GM23248 (cell line): ENCODE results near the gene TNXB. TPM values are rescaled to one million over a fixed set of nuclear protein-coding genes. Genes with fewer than 3 reads are reported as not detected.
"Not testable (repeated sequence)": the region's sequence is repeated elsewhere in the genome, so short reads cannot be mapped to it uniquely, and the experiment has no call there.

Experiments used
- DNase-seq: peaks from one replicate; pipeline ENCODE4 v3.0.0-alpha.2; 2015
- H2AFZ ChIP-seq: fragments of 200-600 bp; sonication (generic); 2 replicates; pipeline ENCODE4 v1.6.1; 2016; ENCODE audit warnings: antibody characterized with exemption
- H3F3A ChIP-seq: fragments of 200-600 bp; sonication (generic); 2 replicates; pipeline ENCODE4 v1.6.1; 2016; ENCODE audit warnings: mild to moderate bottlenecking, antibody characterized with exemption, mixed run types; ENCODE audit not compliant: insufficient read depth
- H3K27ac ChIP-seq: fragments of 200-600 bp; sonication (generic); 2 replicates; pipeline ENCODE4 v1.5.1; 2016; ENCODE audit warnings: mild to moderate bottlenecking
- H3K27me3 ChIP-seq: fragments of 200-600 bp; sonication (generic); replicated peaks from 2 replicates; pipeline ENCODE4 v1.6.1; 2016; ENCODE audit warnings: mild to moderate bottlenecking; ENCODE audit not compliant: insufficient read depth
- H3K36me3 ChIP-seq: fragments of 200-600 bp; sonication (generic); 2 replicates; pipeline ENCODE4 v1.6.1; 2016; ENCODE audit warnings: low read depth, mild to moderate bottlenecking
- H3K4me1 ChIP-seq: fragments of 200-600 bp; sonication (generic); 2 replicates; pipeline ENCODE4 v1.6.1; 2016; ENCODE audit warnings: mild to moderate bottlenecking; ENCODE audit not compliant: insufficient read depth
- H3K4me2 ChIP-seq: fragments of 200-600 bp; sonication (generic); one replicate; pipeline ENCODE4 v1.6.1; 2016; ENCODE audit warnings: mild to moderate bottlenecking; ENCODE audit not compliant: unreplicated experiment
- H3K4me3 ChIP-seq: fragments of 200-600 bp; sonication (generic); 2 replicates; pipeline ENCODE4 v1.5.1; 2016; ENCODE audit warnings: mild to moderate bottlenecking
- H3K79me2 ChIP-seq: fragments of 200-600 bp; sonication (generic); 2 replicates; pipeline ENCODE4 v1.6.1; 2016; ENCODE audit warnings: mild to moderate bottlenecking; ENCODE audit not compliant: insufficient read depth
- H3K9ac ChIP-seq: fragments of 200-600 bp; sonication (generic); 2 replicates; pipeline ENCODE4 v1.6.1; 2016; ENCODE audit warnings: mild to moderate bottlenecking
- H3K9me2 ChIP-seq: fragments of 200-600 bp; sonication (generic); 2 replicates; pipeline ENCODE4 v1.6.1; 2016; ENCODE audit warnings: mixed run types, mild to moderate bottlenecking, moderate library complexity; ENCODE audit not compliant: insufficient read depth
- H3K9me3 ChIP-seq: fragments of 200-600 bp; sonication (generic); one replicate; pipeline ENCODE4 v1.6.1; 2017; ENCODE audit warnings: low read depth
- H4K20me1 ChIP-seq: fragments of 200-600 bp; sonication (generic); 2 replicates; pipeline ENCODE4 v1.6.0; 2016; ENCODE audit not compliant: insufficient read depth
- WGBS, 2 experiments: methylation state at CpG; one replicate each; pipeline ENCODE4 v1.1.6; 2015 to 2017; ENCODE audit warnings: low lambda C conversion rate in 2 of 2, low coverage in 1 of 2; ENCODE audit errors: missing lambda C conversion rate in 2 of 2; 5-methylcytosine and 5-hydroxymethylcytosine counted together
- in situ Hi-C: fragments of 300-500 bp; cut with MboI; formaldehyde crosslinking; loops from 2 replicates; pipeline ENCODE4 v1.15.0; 2020
- polyA plus RNA-seq: library from polyadenylated mRNA; unstranded; fragments of >200 nt; fragmentation: Nextera tagmentation; extraction: Ambion mirVana; gene quantifications from 2 replicates; pipeline ENCODE4 v1.2.1, GENCODE V29; 2016
- total RNA-seq: library from RNA; depleted of rRNA; stranded (reverse); fragments of >200 nt; shearing (Covaris generic); gene quantifications from 2 replicates; pipeline ENCODE4 v1.2.3, GENCODE V29; 2014

Gene TNXB
- total and polyA plus RNA-seq, 2 experiments from 2014 or later: 5.2 to 23.8 TPM

- in situ Hi-C loops, H3K4me2 ChIP-seq, H3K9me2 ChIP-seq, H3K9ac ChIP-seq, H3K79me2 ChIP-seq, H4K20me1 ChIP-seq, H3F3A ChIP-seq, DNase-seq, H3K4me1 ChIP-seq, H3K4me3 ChIP-seq, H3K27ac ChIP-seq, H3K27me3 ChIP-seq, H3K36me3 ChIP-seq, H2AFZ ChIP-seq, H3K9me3 ChIP-seq: not testable (repeated sequence)
- WGBS, 2 experiments: 57 to 77% methylated on average over 1 to 5 of the region's 5 CpGs
Observed at GRCh38 chr6:32037136-32037535, 72.0 kb downstream of the TNXB start.

- H3K4me1 ChIP-seq, H4K20me1 ChIP-seq, H3K36me3 ChIP-seq, in situ Hi-C loops, H2AFZ ChIP-seq, H3F3A ChIP-seq, H3K9ac ChIP-seq, H3K4me3 ChIP-seq, H3K27me3 ChIP-seq, H3K9me2 ChIP-seq, H3K27ac ChIP-seq, H3K79me2 ChIP-seq, DNase-seq, H3K9me3 ChIP-seq, H3K4me2 ChIP-seq: not testable (repeated sequence)
- no CpG with 5 or more reads among the region's 16 CpGs for WGBS, 2 experiments
Observed at GRCh38 chr6:32035283-32036013, 73.7 kb downstream of the TNXB start.

- H3K27ac ChIP-seq, H3K4me1 ChIP-seq, H3K9ac ChIP-seq, H3K9me3 ChIP-seq, H3K4me2 ChIP-seq, H3K4me3 ChIP-seq, in situ Hi-C loops, H3K9me2 ChIP-seq, H2AFZ ChIP-seq, H3F3A ChIP-seq, H3K36me3 ChIP-seq, DNase-seq, H4K20me1 ChIP-seq, H3K79me2 ChIP-seq, H3K27me3 ChIP-seq: not testable (repeated sequence)
- WGBS, 2 experiments: 84 to 88% methylated on average over 9 to 11 of the region's 14 CpGs
Observed at GRCh38 chr6:32029553-32029952, 79.6 kb downstream of the TNXB start.

- H3K79me2 ChIP-seq, H3K4me2 ChIP-seq, H3K36me3 ChIP-seq, H3K4me1 ChIP-seq, H3K9me2 ChIP-seq, H3K27me3 ChIP-seq, H3K27ac ChIP-seq, H3K4me3 ChIP-seq, H3F3A ChIP-seq, in situ Hi-C loops, H2AFZ ChIP-seq, H3K9me3 ChIP-seq, DNase-seq, H3K9ac ChIP-seq, H4K20me1 ChIP-seq: not testable (repeated sequence)
- WGBS, 2 experiments: no CpG with 5 or more reads among the region's 10 CpGs
Observed at GRCh38 chr6:32028631-32029030, 80.5 kb downstream of the TNXB start.

GRCh38 chr6:32022100-32022499 lies 87.0 kb downstream of the TNXB start:
- WGBS, 2 experiments: no CpG with 5 or more reads among the region's 10 CpGs

GRCh38 chr6:32014547-32014946 lies 94.6 kb downstream of the TNXB start, which contains the start of gene C4B:
Gene C4B (plus strand): TSS chr6:32014795. CDS start chr6:32014846, 51 bp downstream.
- in situ Hi-C loops, H3K9ac ChIP-seq, H3K4me1 ChIP-seq, H3K4me3 ChIP-seq, H2AFZ ChIP-seq, H3K9me2 ChIP-seq, H3F3A ChIP-seq, H3K36me3 ChIP-seq, H4K20me1 ChIP-seq, DNase-seq, H3K4me2 ChIP-seq, H3K9me3 ChIP-seq, H3K27ac ChIP-seq, H3K79me2 ChIP-seq, H3K27me3 ChIP-seq: not testable (repeated sequence)
- no CpG with 5 or more reads among the region's 6 CpGs for WGBS, 2 experiments

More at GRCh38 chr6:32022100-32022499, 87.0 kb downstream of the TNXB start:
- DNase-seq, H3K4me2 ChIP-seq, H3K9ac ChIP-seq, H3K4me1 ChIP-seq, H3K27me3 ChIP-seq, H3K36me3 ChIP-seq, H3K9me2 ChIP-seq, H2AFZ ChIP-seq, H3K9me3 ChIP-seq, H3K79me2 ChIP-seq, H3F3A ChIP-seq, H3K27ac ChIP-seq, in situ Hi-C loops, H3K4me3 ChIP-seq, H4K20me1 ChIP-seq: not testable (repeated sequence)

GRCh38 chr6:32013738-32014137 lies 95.4 kb downstream of the TNXB start:
- WGBS, 2 experiments: no CpG with 5 or more reads among the region's 5 CpGs
- DNase-seq, H3K36me3 ChIP-seq, H2AFZ ChIP-seq, H3K27ac ChIP-seq, H3F3A ChIP-seq, H3K9me3 ChIP-seq, H3K4me1 ChIP-seq, H3K4me2 ChIP-seq, in situ Hi-C loops, H3K9ac ChIP-seq, H3K27me3 ChIP-seq, H4K20me1 ChIP-seq, H3K79me2 ChIP-seq, H3K9me2 ChIP-seq, H3K4me3 ChIP-seq: not testable (repeated sequence)
